Kidney (tissue), 14 donors: ENCODE results near the gene HOXA4. TPM values are rescaled to one million over a fixed set of nuclear protein-coding genes. Genes with fewer than 3 reads are reported as not detected.

Experiments used
- DNase-seq, 5 donors: peaks; one replicate each; pipeline ENCODE4 v3.0.0-alpha.2; 2013 to 2020
- FAIRE-seq: peaks from 2 replicates; lab custom pipeline; 2012; peaks lifted over from hg19 to GRCh38; lab: Jason Lieb, UNC
- H3K27ac ChIP-seq, 2 donors: one replicate each; pipeline ENCODE4 v1.7.0; 2013; ENCODE audit warnings: low read depth in 2 of 2, low read length in 2 of 2, inconsistent platforms in 1 of 2
- H3K27me3 ChIP-seq: one replicate; pipeline ENCODE4 v1.7.1; 2013; ENCODE audit warnings: low read length, inconsistent platforms; ENCODE audit not compliant: control insufficient read depth, insufficient read depth
- H3K36me3 ChIP-seq, 3 donors: one replicate each; pipeline versions ENCODE4 v1.7.0 to v1.7.1; 2013; ENCODE audit warnings: low read length in 3 of 3, control low read depth in 1 of 3, inconsistent platforms in 1 of 3; ENCODE audit not compliant: insufficient read depth in 3 of 3, control insufficient read depth in 2 of 3
- H3K4me1 ChIP-seq, 3 donors: one replicate each; pipeline versions ENCODE4 v1.7.0 to v1.7.1; 2013; ENCODE audit warnings: low read length in 3 of 3, inconsistent platforms in 1 of 3, low read depth in 1 of 3; ENCODE audit not compliant: control insufficient read depth in 2 of 3, insufficient read depth in 2 of 3
- H3K4me3 ChIP-seq, 3 donors: one replicate each; pipeline versions ENCODE4 v1.7.0 to v1.8.1; 2013; ENCODE audit warnings: low read length in 3 of 3, control low read depth in 1 of 3, inconsistent platforms in 1 of 3
- H3K9ac ChIP-seq, 3 donors: one replicate each; pipeline versions ENCODE4 v1.7.0 to v1.7.1; 2013; ENCODE audit warnings: low read length in 3 of 3, control low read depth in 1 of 3, inconsistent platforms in 1 of 3
- H3K9me3 ChIP-seq, 3 donors: one replicate each; pipeline versions ENCODE4 v1.7.0 to v1.7.1; 2013; ENCODE audit warnings: low read length in 3 of 3, control low read depth in 1 of 3, inconsistent platforms in 1 of 3; ENCODE audit not compliant: control insufficient read depth in 2 of 3, insufficient read depth in 1 of 3
- CTCF ChIP-seq: IDR thresholded peaks from 3 replicates; pipeline ENCODE4 v1.5.1; 2012; ENCODE audit warnings: mild to moderate bottlenecking, moderate library complexity, borderline replicate concordance; ENCODE audit not compliant: insufficient read depth; ENCODE audit errors: extremely low read depth
- intact Hi-C: fragments of 100-400 bp; cut with DNase I; formaldehyde crosslinking; loops from one replicate; pipeline ENCODE4 v1.11.1; 2022
- polyA plus RNA-seq: library from polyadenylated mRNA; stranded (reverse); fragments of 350-450 nt; fragmentation: Illumina TruSeq; extraction: RNeasy Lipid Tissue Mini Kit (QIAGEN cat#74804); gene quantifications from one replicate; pipeline ENCODE4 v1.2.3, GENCODE V29; 2014; ENCODE audit warnings: low read depth, low replicate concordance; ENCODE audit not compliant: insufficient read depth
- total RNA-seq: library from RNA; stranded (reverse); fragmentation: NEBNext Ultra II Directional; extraction: Animal tissue kit (Norgen Biotek cat#: 25700); gene quantifications from one replicate; pipeline ENCODE4 v1.2.1, GENCODE V29; 2021
- donor health status: control.
- donor health status: control.
- donor health status: control.
- donor health status: control.
- donor health status: control.
- donor health status: DM: yes; HTN: yes; CAD: no.
- donor health status: Normal renal cell carcinoma (clear cell type).

HOXA4 gene
- total and polyA plus RNA-seq, 2 donors from 2014 or later = 11.2 to 13.0 TPM

DNA sequence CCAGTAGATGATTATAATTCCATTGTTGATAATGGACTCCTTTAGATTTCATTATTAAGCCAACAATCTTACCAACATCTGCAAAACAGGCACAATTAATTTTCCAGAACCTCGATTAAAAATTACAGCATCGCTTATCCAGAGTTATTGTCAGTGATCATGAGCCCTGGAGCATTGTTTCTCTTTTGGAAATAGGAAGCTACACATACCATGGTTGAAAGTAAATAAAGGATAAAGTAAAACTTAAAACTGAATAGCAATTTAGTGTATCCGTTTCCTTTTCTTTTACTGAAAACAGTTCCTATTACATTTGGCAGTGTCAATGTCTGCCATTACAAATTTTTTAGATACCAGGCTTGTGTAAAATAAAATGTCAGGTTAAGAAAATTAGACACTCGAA, 18.2 kb downstream of the HOXA4 start:
- no peak for TF ChIP-seq CTCF

DNA sequence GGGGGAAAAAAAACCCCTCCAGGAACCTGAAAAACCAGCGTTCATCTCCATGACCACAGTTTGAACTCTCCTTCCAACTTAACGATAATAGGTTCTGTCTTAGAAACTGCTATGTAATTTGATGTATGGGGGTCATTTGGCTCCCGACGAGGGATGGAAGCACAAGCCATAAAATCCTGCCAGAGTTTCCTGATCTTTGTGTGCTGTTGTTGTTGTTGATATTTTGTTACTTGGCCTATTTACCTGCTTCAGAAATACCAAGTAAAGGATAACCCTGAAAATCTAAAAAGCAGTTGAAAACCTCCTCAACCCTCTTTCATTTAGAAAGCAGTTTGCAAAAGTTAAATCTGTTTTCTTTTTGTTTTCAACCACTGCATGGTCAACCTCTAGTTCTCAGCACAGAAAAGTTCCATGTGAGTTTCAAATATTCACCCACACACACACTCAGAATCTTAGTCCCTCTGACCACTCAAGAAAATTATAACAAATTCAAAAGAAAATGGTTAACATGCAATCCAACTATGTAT, 18.7 kb downstream of the HOXA4 start:
- H3K36me3 ChIP-seq = peaks cover 0 to 5% (median 4%) of the 10 kb centered on the region in 3 donors
- H3K27ac ChIP-seq = peak overlapping the region; percentile 85 to 97
- peak in 3 of 5 donors; percentile 66 to 93 (median 92) for DNase-seq
- H3K9me3 ChIP-seq = no peaks in the 10 kb centered on the region
- FAIRE-seq = no peak
- H3K4me3 ChIP-seq = peak overlapping the region in 2 of 3 donors; percentile 69 to 94
- intact Hi-C loops = no loop called here
- TF ChIP-seq CTCF = no peak
- no peaks in the 10 kb centered on the region for H3K27me3 ChIP-seq
- H3K9ac ChIP-seq = peak overlapping the region in 2 of 3 donors; percentile 92 to 94
- peaks cover 10 to 16% (median 13%) of the 10 kb centered on the region in 3 donors for H3K4me1 ChIP-seq

More for the DNA sequence above, 18.2 kb downstream of the HOXA4 start:
- intact Hi-C loops = no loop called here
- Histone ChIP-seq H3K27me3 (no peaks in the 10 kb centered on the region), H3K36me3 (peaks cover 0 to 5% (median 5%) of the 10 kb centered on the region in 3 donors), H3K4me3 (peak overlapping the region; percentile 65 to 94 (median 69)), H3K9me3 (no peaks in the 10 kb centered on the region), H3K27ac (peak overlapping the region; percentile 96 to 97), H3K4me1 (peaks cover 10 to 18% (median 13%) of the 10 kb centered on the region in 3 donors), H3K9ac (peak overlapping the region in 2 of 3 donors; percentile 92 to 94)
- no peak for FAIRE-seq
- peak in 1 of 5 donors; percentile 52 for DNase-seq

DNA sequence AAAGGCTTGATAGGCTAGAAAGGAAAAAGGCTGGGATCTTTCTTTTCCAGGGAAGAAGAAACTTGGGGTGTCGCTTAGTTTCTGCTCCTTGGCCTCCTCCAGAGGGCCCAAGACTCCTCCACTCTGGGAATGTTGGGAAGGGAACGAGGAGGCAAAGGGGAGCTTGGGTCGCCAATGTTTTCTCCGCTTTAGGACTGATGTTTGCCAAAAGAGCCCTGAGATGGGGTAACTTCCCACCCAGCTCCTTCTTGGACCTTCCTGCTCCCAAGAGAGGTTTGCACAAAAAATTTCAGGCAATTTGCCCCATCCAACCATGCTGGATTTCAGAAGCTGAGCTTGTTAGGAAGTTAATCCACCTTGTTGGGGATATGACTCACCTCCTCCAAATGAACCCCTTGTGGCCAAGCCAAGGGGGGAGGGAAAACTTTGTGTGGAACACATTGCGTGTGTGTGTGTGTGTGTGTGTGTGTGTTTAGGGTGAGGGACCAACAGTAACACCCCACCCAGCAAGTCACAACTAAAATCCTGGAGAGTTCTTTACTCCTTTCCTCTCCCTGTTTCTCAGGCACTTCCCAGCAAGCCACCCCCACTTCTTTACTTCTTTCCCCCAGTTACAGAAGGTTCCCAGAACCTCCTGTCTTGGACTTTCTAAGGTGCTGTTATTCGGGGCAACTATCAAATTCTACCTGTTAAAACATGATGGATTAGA, 19.4 kb downstream of the HOXA4 start:
- H3K27ac ChIP-seq = peak overlapping the region; percentile 85 to 97
- no peaks in the 10 kb centered on the region for H3K9me3 ChIP-seq
- intact Hi-C loops = no loop called here
- H3K27me3 ChIP-seq = no peaks in the 10 kb centered on the region
- peak overlapping the region in 2 of 3 donors; percentile 92 to 94 for H3K9ac ChIP-seq
- H3K4me1 ChIP-seq = peaks cover 10 to 17% (median 13%) of the 10 kb centered on the region in 3 donors
- peaks cover 0 to 5% (median 4%) of the 10 kb centered on the region in 3 donors for H3K36me3 ChIP-seq
- peak overlapping the region in 2 of 3 donors; percentile 26 to 69 for H3K4me3 ChIP-seq
- peak in 4 of 5 donors; percentile 51 to 68 (median 56) for DNase-seq
- FAIRE-seq = no peak
- no peak for TF ChIP-seq CTCF
